GM12878 (cell line): ENCODE data around the gene ADGRF1. TPM values are rescaled to one million over a fixed set of nuclear protein-coding genes. Genes with fewer than 3 reads are reported as not detected.

ENCODE experiments used
- ATAC-seq: fragments of 200-7000 bp; cut with Tn5 transposase; 3 replicates; pipeline ENCODE4 v1.9.1; 2020; ENCODE audit warnings: mild to moderate bottlenecking, moderate library complexity
- BruUV-seq: library from RNA; stranded (reverse); fragments of 400-500 nt; replicated peaks from 2 replicates; lab custom pipeline; 2021; lab: Mats Ljungman, UMichigan
- CTCF ChIA-PET: fragments of 300-600 bp; sonication (Branson Sonifier 250); formaldehyde crosslinking; extraction: SDS; loops from one replicate; lab custom pipeline; 2021; ENCODE audit warnings: inconsistent platforms; lab: Yijun Ruan, JAX
- POLR2A ChIA-PET: fragments of 350-600 bp; formaldehyde crosslinking; extraction: SDS; loops from one replicate; lab custom pipeline; 2021; ENCODE audit warnings: inconsistent platforms; lab: Charles Lee
- RAD21 ChIA-PET: fragments of 300-600 bp; sonication (Branson Sonifier 250); formaldehyde crosslinking; loops from one replicate; lab custom pipeline; 2023; ENCODE audit warnings: antibody characterized with exemption; ENCODE audit not compliant: unreplicated experiment; lab: Charles Lee
- SMC1A ChIA-PET: fragments of 300-600 bp; sonication (Branson Sonifier 250); formaldehyde crosslinking; loops from one replicate; lab custom pipeline; 2023; ENCODE audit not compliant: unreplicated experiment, uncharacterized antibody; lab: Charles Lee
- DNase-seq: peaks from one replicate; pipeline ENCODE4 v3.0.0-alpha.2; 2011; ENCODE audit warnings: low read depth, low spot score
- FAIRE-seq: peaks from 3 replicates; lab custom pipeline; 2011; peaks lifted over from hg19 to GRCh38; lab: Jason Lieb, UNC
- H2AFZ ChIP-seq: 2 replicates; pipeline ENCODE4 v1.6.0; 2011; ENCODE audit warnings: low read depth, low read length, control low read depth; ENCODE audit not compliant: control insufficient read depth
- H3K27ac ChIP-seq: 2 replicates; pipeline ENCODE4 v1.5.1; 2011; ENCODE audit warnings: control low read depth; ENCODE audit not compliant: control insufficient read depth, insufficient read depth
- H3K27me3 ChIP-seq, 2 experiments: replicated peaks in 1 of 2; 2 replicates each; pipeline versions ENCODE4 v1.6.0 to v1.6.1; 2011; ENCODE audit warnings: low read length in 1 of 2; ENCODE audit not compliant: control insufficient read depth in 2 of 2, insufficient read depth in 2 of 2
- H3K36me3 ChIP-seq, 2 experiments: 2 replicates each; pipeline ENCODE4 v1.5.1; 2011; ENCODE audit warnings: low read length in 1 of 2; ENCODE audit not compliant: control insufficient read depth in 2 of 2, insufficient read depth in 2 of 2
- H3K4me1 ChIP-seq: 2 replicates; pipeline ENCODE4 v1.6.1; 2011; ENCODE audit warnings: mild to moderate bottlenecking, low read length, moderate library complexity, mixed read lengths; ENCODE audit not compliant: control insufficient read depth, insufficient read depth
- H3K4me2 ChIP-seq: 2 replicates; pipeline ENCODE4 v1.6.0; 2011; ENCODE audit warnings: control low read depth; ENCODE audit not compliant: control insufficient read depth, insufficient read depth
- H3K4me3 ChIP-seq: fragments of 200-600 bp; sonication (generic); 2 replicates; pipeline ENCODE4 v1.5.1; 2016
- H3K79me2 ChIP-seq: 2 replicates; pipeline ENCODE4 v1.6.0; 2011; ENCODE audit warnings: low read length; ENCODE audit not compliant: control insufficient read depth, insufficient read depth
- H3K9ac ChIP-seq: 2 replicates; pipeline ENCODE4 v1.8.0; 2011; ENCODE audit warnings: low read length, control low read depth, mixed read lengths; ENCODE audit not compliant: control insufficient read depth, insufficient read depth
- H3K9me3 ChIP-seq: replicated peaks from 3 replicates; pipeline ENCODE4 v1.5.1; 2011; ENCODE audit warnings: mild to moderate bottlenecking, low read length; ENCODE audit not compliant: control insufficient read depth, insufficient read depth
- H4K20me1 ChIP-seq: 2 replicates; pipeline ENCODE4 v1.6.0; 2011; ENCODE audit not compliant: control insufficient read depth, insufficient read depth
- ATF3 ChIP-seq: IDR thresholded peaks from 2 replicates; pipeline ENCODE4 v1.6.1; 2011; ENCODE audit warnings: low read depth, mild to moderate bottlenecking, low read length, moderate library complexity, borderline replicate concordance; ENCODE audit errors: extremely low read depth
- ATF7 ChIP-seq: fragments of 450-650 bp; IDR thresholded peaks from 2 replicates; pipeline ENCODE4 v1.6.1; 2016; ENCODE audit warnings: low read depth, mild to moderate bottlenecking
- POU2F2 ChIP-seq: IDR thresholded peaks from 3 replicates; pipeline ENCODE4 v1.6.1; 2011; ENCODE audit warnings: low read depth, mild to moderate bottlenecking, low read length, borderline replicate concordance
- YBX1 ChIP-seq: fragments of 450-650 bp; IDR thresholded peaks from 2 replicates; pipeline ENCODE4 v1.6.1; 2016; ENCODE audit warnings: antibody characterized with exemption
- ZBTB33 ChIP-seq: fragments of 450-650 bp; IDR thresholded peaks from 2 replicates; pipeline ENCODE4 v1.6.1; 2017; ENCODE audit warnings: mild to moderate bottlenecking
- ZNF207 ChIP-seq: fragments of 450-650 bp; IDR thresholded peaks from 2 replicates; pipeline ENCODE4 v1.6.1; 2014; ENCODE audit warnings: antibody characterized with exemption, mild to moderate bottlenecking, borderline replicate concordance
- ZNF384 ChIP-seq: IDR thresholded peaks from 2 replicates; pipeline ENCODE4 v1.6.1; 2012; ENCODE audit warnings: low read depth, mild to moderate bottlenecking, low read length, improper control_type of control experiment, borderline replicate concordance
- WGBS: methylation state at CpG from one replicate; pipeline ENCODE4 v1.1.6; 2016; ENCODE audit warnings: low lambda C conversion rate; ENCODE audit not compliant: insufficient replicate concordance, insufficient coverage; ENCODE audit errors: missing lambda C conversion rate; 5-methylcytosine and 5-hydroxymethylcytosine counted together
- in situ Hi-C: fragments of 300-500 bp; cut with MboI; formaldehyde crosslinking; loops from 9 replicates; pipeline ENCODE4 v1.14.3; 2018; ENCODE audit warnings: mixed read lengths
- intact Hi-C: fragments of 100-400 bp; cut with micrococcal nuclease; formaldehyde crosslinking; loops from one replicate; pipeline ENCODE4 v1.14.2; 2022; ENCODE audit not compliant: unreplicated experiment
- polyA plus RNA-seq, 11 experiments: library from polyadenylated mRNA; depleted of rRNA in 4 of 11; unstranded in 6 of 11; stranded (reverse) in 5 of 11; fragments of >200 nt; fragmentation: Nextera tagmentation in 4 of 11; fragmentation: Illumina TruSeq in 1 of 11; extraction: Ambion mirVana in 4 of 11; extraction: Trizol in 1 of 11; gene quantifications; 1 replicate in 1 of 11; 2 replicates in 10 of 11; pipeline versions ENCODE4 v1.2.1 to v1.2.3, GENCODE V29; 2011 to 2016; ENCODE audit warnings: inconsistent platforms in 2 of 11, missing spikeins in 2 of 11, low read depth in 1 of 11
- total RNA-seq, 4 experiments: library from RNA; depleted of rRNA in 3 of 4; stranded (reverse); fragments of >200 nt in 3 of 4; fragmentation: Illumina TruSeq in 1 of 4; extraction: Trizol in 1 of 4; gene quantifications; 2 replicates each; pipeline versions ENCODE4 v1.2.1 to v1.2.3, GENCODE V29; 2013 to 2021

The ADGRF1 gene
- total and polyA plus RNA-seq, 10 of the 15 experiments (the other 5 are each of a cell fraction or from before 2014, with no cell fraction given), result 0.05 TPM; not detected in 9

GRCh38 chr6:47008397-47008763 lies 33.8 kb downstream of the ADGRF1 start:
- POLR2A ChIA-PET, result no interaction called here
- intact Hi-C loops, result no loop called here
- RAD21 ChIA-PET, result no interaction called here
- TF ChIP-seq ZNF207, result no peak
- no peak for TF ChIP-seq ATF3
- no peak for TF ChIP-seq ZNF384
- no peak for TF ChIP-seq POU2F2
- TF ChIP-seq ATF7, result no peak
- no peak for TF ChIP-seq ZBTB33
- no peak for TF ChIP-seq YBX1
- Histone ChIP-seq H3K4me2 (no peak overlapping the region), H3K9me3 (no peaks in the 10 kb centered on the region), H3K4me1 (no peaks in the 10 kb centered on the region), H3K36me3 (no peaks in the 10 kb centered on the region), H4K20me1 (no peaks in the 10 kb centered on the region), H2AFZ (no peak overlapping the region), H3K9ac (no peak overlapping the region), H3K27me3 (no peaks in the 10 kb centered on the region; a peak in 1 of 4 replicates), H3K4me3 (no peak overlapping the region), H3K27ac (no peak overlapping the region), H3K79me2 (no peaks in the 10 kb centered on the region)
- in situ Hi-C loops, result no loop called here
- DNase-seq (no peak), ATAC-seq (no peak), FAIRE-seq (no peak)
- no TSS peak for BruUV-seq
- 59% methylated on average over 3 of the region's 3 CpGs for WGBS
- CTCF ChIA-PET, result no interaction called here
- SMC1A ChIA-PET, result no interaction called here
